HEK293T (cell line): ENCODE data around the gene ZNF331.

ENCODE experiments used
- CTCF ChIA-PET: fragments of 350-600 bp; formaldehyde crosslinking; extraction: SDS; loops from one replicate; lab custom pipeline; 2021; ENCODE audit warnings: antibody characterized with exemption, inconsistent platforms; lab: Yijun Ruan, JAX
- POLR2A ChIA-PET: fragments of 350-600 bp; formaldehyde crosslinking; extraction: SDS; loops from one replicate; lab custom pipeline; 2020; ENCODE audit warnings: antibody characterized with exemption, inconsistent platforms; lab: Yijun Ruan, JAX
- DNase-seq: peaks from one replicate; pipeline ENCODE4 v3.0.0; 2012; ENCODE audit warnings: mixed read lengths; ENCODE audit errors: extremely low spot score
- ARNT ChIP-seq: fragments of 450-650 bp; IDR thresholded peaks from 2 replicates; pipeline ENCODE4 v1.6.1; 2017; ENCODE audit warnings: mild to moderate bottlenecking
- BHLHE40 ChIP-seq: fragments of 450-650 bp; IDR thresholded peaks from 2 replicates; pipeline ENCODE4 v1.6.1; 2016; ENCODE audit warnings: mild to moderate bottlenecking, moderate library complexity, borderline replicate concordance
- CTBP1 ChIP-seq: fragments of 450-650 bp; IDR thresholded peaks from 2 replicates; pipeline ENCODE4 v1.6.1; 2016; ENCODE audit warnings: borderline replicate concordance
- ELF4 ChIP-seq: fragments of 450-650 bp; IDR thresholded peaks from 2 replicates; pipeline ENCODE4 v1.6.1; 2017; ENCODE audit warnings: antibody characterized with exemption
- FOXA1 ChIP-seq: fragments of 450-650 bp; IDR thresholded peaks from 2 replicates; pipeline ENCODE4 v1.6.1; 2016; ENCODE audit warnings: mild to moderate bottlenecking
- FOXK2 ChIP-seq: fragments of 450-650 bp; IDR thresholded peaks from 2 replicates; pipeline ENCODE4 v1.6.1; 2016; ENCODE audit warnings: mild to moderate bottlenecking
- FOXM1 ChIP-seq: fragments of 450-650 bp; IDR thresholded peaks from 2 replicates; pipeline ENCODE4 v1.6.1; 2017; ENCODE audit warnings: mild to moderate bottlenecking, borderline replicate concordance
- HDGF ChIP-seq: fragments of 450-650 bp; IDR thresholded peaks from 2 replicates; pipeline ENCODE4 v1.6.1; 2017; ENCODE audit warnings: antibody characterized with exemption, borderline replicate concordance
- L3MBTL2 ChIP-seq: fragments of 450-650 bp; conservative IDR thresholded peaks from 2 replicates; pipeline ENCODE4 v1.6.1; 2016; ENCODE audit warnings: mild to moderate bottlenecking
- LEF1 ChIP-seq: fragments of 450-650 bp; IDR thresholded peaks from 2 replicates; pipeline ENCODE4 v1.6.1; 2017; ENCODE audit warnings: mild to moderate bottlenecking, borderline replicate concordance
- NFRKB ChIP-seq: fragments of 450-650 bp; IDR thresholded peaks from 2 replicates; pipeline ENCODE4 v1.6.1; 2016; ENCODE audit warnings: mild to moderate bottlenecking, moderate library complexity
- SP1 ChIP-seq: fragments of 450-650 bp; IDR thresholded peaks from 2 replicates; pipeline ENCODE4 v1.6.1; 2017
- SUZ12 ChIP-seq: fragments of 450-650 bp; IDR thresholded peaks from 2 replicates; pipeline ENCODE4 v1.6.1; 2016; ENCODE audit warnings: mild to moderate bottlenecking
- TARDBP ChIP-seq: fragments of 450-650 bp; IDR thresholded peaks from 2 replicates; pipeline ENCODE4 v1.6.1; 2016
- ZNF384 ChIP-seq: fragments of 450-650 bp; IDR thresholded peaks from 2 replicates; pipeline ENCODE4 v1.6.1; 2016
- TF ChIP-seq, protein P1 (sequence below): fragments of 450-650 bp; IDR thresholded peaks from 2 replicates; pipeline ENCODE4 v1.6.1; 2016

ZNF331 gene

DNA sequence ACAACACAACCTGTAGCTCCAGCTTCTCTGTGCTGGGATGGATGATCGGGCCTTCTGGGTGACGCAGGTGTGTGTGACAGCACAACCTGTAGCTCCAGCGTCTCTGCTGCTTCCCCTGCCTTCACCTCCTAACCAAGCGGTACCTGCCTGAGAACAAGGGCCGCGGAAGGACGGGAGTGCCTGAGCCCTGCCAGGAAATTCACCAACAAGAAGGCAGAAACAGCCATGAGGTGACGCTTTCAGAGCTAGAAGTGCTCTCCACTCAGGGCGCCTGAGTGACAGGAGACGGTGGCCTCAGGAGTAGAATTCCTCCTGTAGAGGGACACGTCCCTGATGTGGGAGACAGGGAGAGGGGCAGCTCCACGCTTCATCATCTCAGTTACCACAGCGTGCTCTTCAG is 17.4 kb downstream of the ZNF331 start:
- CTCF ChIA-PET: no interaction called here
- TF ChIP-seq LEF1: no peak
- TF ChIP-seq HDGF: no peak
- no peak for TF ChIP-seq FOXA1
- TF ChIP-seq FOXM1: no peak
- TF ChIP-seq SP1: no peak
- TF ChIP-seq L3MBTL2: no peak
- TF ChIP-seq SUZ12: no peak
- TF ChIP-seq, protein P1, sequence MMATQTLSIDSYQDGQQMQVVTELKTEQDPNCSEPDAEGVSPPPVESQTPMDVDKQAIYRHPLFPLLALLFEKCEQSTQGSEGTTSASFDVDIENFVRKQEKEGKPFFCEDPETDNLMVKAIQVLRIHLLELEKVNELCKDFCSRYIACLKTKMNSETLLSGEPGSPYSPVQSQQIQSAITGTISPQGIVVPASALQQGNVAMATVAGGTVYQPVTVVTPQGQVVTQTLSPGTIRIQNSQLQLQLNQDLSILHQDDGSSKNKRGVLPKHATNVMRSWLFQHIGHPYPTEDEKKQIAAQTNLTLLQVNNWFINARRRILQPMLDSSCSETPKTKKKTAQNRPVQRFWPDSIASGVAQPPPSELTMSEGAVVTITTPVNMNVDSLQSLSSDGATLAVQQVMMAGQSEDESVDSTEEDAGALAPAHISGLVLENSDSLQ: no peak
- no peak for DNase-seq
- POLR2A ChIA-PET: no interaction called here

- ChIA-PET POLR2A (no interaction called here), CTCF (no interaction called here)
- no peak for TF ChIP-seq L3MBTL2
- TF ChIP-seq CTBP1: no peak
- TF ChIP-seq SUZ12: no peak
- TF ChIP-seq NFRKB: no peak
- no peak for TF ChIP-seq FOXM1
- TF ChIP-seq LEF1: no peak
- TF ChIP-seq SP1: no peak
- TF ChIP-seq HDGF: no peak
- TF ChIP-seq ZNF384: no peak
- TF ChIP-seq ARNT: no peak
- no peak for TF ChIP-seq TARDBP
- no peak for DNase-seq
These were observed 33.4 kb downstream of the ZNF331 start for GRCh38 chr19:53571339-53571738.

DNA sequence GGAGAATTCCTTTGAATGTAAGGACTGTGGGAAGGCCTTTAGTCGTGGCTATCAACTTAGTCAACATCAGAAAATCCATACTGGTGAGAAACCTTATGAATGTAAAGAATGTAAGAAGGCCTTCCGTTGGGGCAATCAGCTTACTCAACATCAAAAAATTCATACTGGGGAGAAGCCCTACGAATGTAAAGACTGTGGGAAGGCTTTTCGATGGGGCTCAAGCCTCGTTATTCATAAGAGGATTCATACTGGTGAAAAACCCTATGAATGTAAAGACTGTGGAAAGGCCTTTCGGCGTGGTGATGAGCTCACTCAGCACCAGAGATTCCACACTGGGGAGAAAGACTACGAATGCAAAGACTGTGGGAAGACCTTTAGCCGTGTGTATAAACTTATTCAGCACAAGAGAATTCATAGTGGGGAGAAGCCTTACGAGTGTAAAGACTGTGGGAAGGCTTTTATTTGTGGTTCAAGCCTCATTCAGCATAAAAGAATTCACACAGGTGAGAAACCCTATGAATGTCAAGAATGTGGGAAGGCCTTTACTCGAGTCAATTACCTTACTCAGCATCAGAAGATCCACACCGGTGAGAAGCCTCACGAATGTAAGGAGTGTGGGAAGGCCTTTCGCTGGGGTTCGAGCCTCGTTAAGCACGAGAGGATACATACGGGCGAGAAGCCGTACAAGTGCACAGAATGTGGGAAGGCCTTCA is 39.2 kb downstream of the ZNF331 start:
- DNase-seq: no peak
- ChIA-PET POLR2A (no interaction called here), CTCF (no interaction called here)
- TF ChIP-seq ZNF384: no peak
- no peak for TF ChIP-seq CTBP1
- TF ChIP-seq, protein P1: no peak
- TF ChIP-seq NFRKB: no peak
- TF ChIP-seq BHLHE40: no peak
- TF ChIP-seq HDGF: no peak
- no peak for TF ChIP-seq TARDBP
- TF ChIP-seq L3MBTL2: no peak
- no peak for TF ChIP-seq SUZ12
- TF ChIP-seq FOXA1: no peak
- no peak for TF ChIP-seq FOXM1

GRCh38 chr19:53577968-53578367 is 40.0 kb downstream of the ZNF331 start:
- ChIA-PET CTCF (no interaction called here), POLR2A (no interaction called here)
- DNase-seq: no peak
- TF ChIP-seq NFRKB: no peak
- no peak for TF ChIP-seq LEF1
- TF ChIP-seq BHLHE40: no peak
- TF ChIP-seq SP1: no peak
- TF ChIP-seq TARDBP: no peak
- TF ChIP-seq FOXA1: no peak
- TF ChIP-seq FOXM1: no peak
- TF ChIP-seq ELF4: no peak
- TF ChIP-seq CTBP1: no peak
- TF ChIP-seq FOXK2: no peak
- no peak for TF ChIP-seq SUZ12
- no peak for TF ChIP-seq L3MBTL2
- TF ChIP-seq ARNT: no peak
- TF ChIP-seq, protein P1: no peak

DNA sequence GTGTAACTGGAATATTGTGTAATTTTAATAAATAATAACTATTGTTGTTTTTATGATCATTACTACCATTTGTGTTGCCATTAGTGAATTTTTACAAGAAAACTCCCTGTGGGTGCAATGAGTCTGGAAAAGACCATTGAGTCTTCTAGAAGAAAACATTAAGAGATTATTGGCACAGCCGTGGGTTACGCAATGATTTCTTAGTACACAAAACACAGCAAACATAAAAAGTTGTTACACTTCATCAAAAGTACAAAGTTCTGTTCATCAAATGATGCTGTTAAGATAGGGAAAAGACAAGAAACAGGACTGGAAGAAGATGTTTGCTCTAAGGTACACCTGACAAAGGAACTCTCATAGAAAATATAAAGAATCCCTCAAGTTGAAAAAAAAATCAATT is 41.6 kb downstream of the ZNF331 start:
- POLR2A ChIA-PET: no interaction called here
- no peak for DNase-seq
- CTCF ChIA-PET: no interaction called here
- TF ChIP-seq HDGF (no peak), FOXK2 (no peak), ARNT (no peak), ZNF384 (no peak), LEF1 (no peak), NFRKB (no peak), FOXM1 (no peak), SUZ12 (no peak), FOXA1 (no peak), CTBP1 (no peak), BHLHE40 (no peak), SP1 (no peak), L3MBTL2 (no peak), TARDBP (no peak)
- TF ChIP-seq, protein P1: no peak
